GM10266 (cell line): ENCODE measurements around the gene ASPM.

ENCODE experiments used
- DNase-seq: peaks from one replicate; pipeline ENCODE4 v3.0.0; 2012; ENCODE audit errors: extremely low spot score
- CTCF ChIP-seq: IDR thresholded peaks from 2 replicates; pipeline ENCODE4 v1.5.1; 2012; ENCODE audit warnings: mild to moderate bottlenecking, low read depth; ENCODE audit not compliant: control insufficient read depth, insufficient read depth; ENCODE audit errors: missing control alignments

ASPM gene

GRCh38 chr1:197080323-197080722 is 66.1 kb downstream of the ASPM start:
- no peak for DNase-seq
- TF ChIP-seq CTCF = no peak

DNA sequence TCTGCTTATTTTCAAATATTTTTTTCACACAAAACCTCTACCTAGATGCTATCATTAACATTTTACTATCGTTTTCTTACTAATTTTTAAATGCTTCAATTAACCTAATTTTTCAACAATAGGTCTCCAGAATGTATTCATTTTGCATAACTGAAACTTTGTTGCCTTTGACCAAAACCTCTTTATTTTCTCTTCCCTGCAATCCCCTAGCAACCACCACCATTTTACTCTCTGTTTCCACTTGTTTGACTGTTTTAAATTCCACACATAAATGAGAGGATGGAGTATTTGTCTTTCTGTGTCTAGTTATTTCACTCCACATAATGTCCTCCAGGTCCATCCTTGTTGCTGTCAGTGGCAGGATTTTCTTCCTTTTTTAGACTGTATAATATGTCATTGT is 69.9 kb downstream of the ASPM start:
- no peak for TF ChIP-seq CTCF
- DNase-seq = no peak

DNA sequence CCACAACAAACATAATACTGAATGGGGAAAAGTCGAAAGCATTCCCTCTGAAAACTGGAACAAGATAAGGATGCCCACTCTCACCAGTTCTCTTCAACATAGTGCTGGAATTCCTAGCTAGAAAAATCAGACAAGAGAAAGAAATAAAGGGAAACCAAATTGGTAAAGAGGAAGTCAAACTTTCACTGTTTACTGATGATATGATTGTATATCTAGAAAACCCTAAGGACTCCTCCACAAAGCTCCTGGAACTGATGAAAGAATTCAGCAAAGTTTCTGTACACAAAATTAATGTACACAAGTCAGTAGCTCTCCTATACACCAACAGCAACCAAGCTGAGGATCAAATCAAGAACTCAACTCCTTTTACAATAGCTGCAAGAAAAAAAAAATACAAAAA is 72.5 kb downstream of the ASPM start:
- DNase-seq = no peak

GRCh38 chr1:197067457-197067818 is 79.0 kb downstream of the ASPM start:
- DNase-seq = no peak
- TF ChIP-seq CTCF = no peak

More for the DNA sequence above, 72.5 kb downstream of the ASPM start:
- no peak for TF ChIP-seq CTCF

GRCh38 chr1:197066719-197067456 is 79.6 kb downstream of the ASPM start, which contains the start of gene F13B:
F13B (minus strand) TSS chr1:197067260; CDS start chr1:197067223, 37 bp downstream.
- no peak for DNase-seq
- TF ChIP-seq CTCF = no peak

- no peak for TF ChIP-seq CTCF
- DNase-seq = no peak
Measured at GRCh38 chr1:197066277-197066676, 80.2 kb downstream of the ASPM start.

DNA sequence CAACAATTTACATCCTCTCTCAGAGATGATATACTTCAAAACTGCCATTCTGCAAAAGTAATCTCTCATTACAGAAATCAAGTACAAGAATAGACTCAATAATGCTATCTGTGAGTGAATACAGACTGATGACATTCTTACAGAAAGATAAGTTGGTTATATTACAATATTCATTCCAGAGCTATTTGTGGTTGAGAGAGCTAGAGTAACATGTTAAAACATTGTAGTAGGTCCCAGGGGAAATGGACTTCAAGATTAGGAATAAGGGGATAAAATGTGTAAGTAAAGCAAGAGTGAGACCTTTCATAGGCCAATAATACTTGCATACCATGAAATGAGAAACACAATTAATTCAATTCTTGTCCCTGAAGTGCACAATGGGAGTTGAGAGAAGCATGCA is 80.9 kb downstream of the ASPM start:
- no peak for DNase-seq
- TF ChIP-seq CTCF = no peak
